Right atrium auricular region (tissue), 2 donors: Measurements from ENCODE around the gene SDHAF2. TPM values are rescaled to one million over a fixed set of nuclear protein-coding genes. Genes with fewer than 3 reads are reported as not detected.

Source experiments
- total RNA-seq, 2 donors: library from RNA; depleted of rRNA; stranded (reverse); fragments of >200 nt; gene quantifications; one replicate each; pipeline ENCODE4 v1.1.0, GENCODE V29; 2016

The SDHAF2 gene
- total RNA-seq, 2 donors from 2014 or later = 44.1 to 50.7 TPM

Other genes with a start within 250 kb of the SDHAF2 start
- gene PGA3, start 226.6 kb upstream of the SDHAF2 start, total RNA-seq = under 1 TPM; 0.33 to 0.55 TPM
- under 1 TPM in 1 of 2 donors, not detected in 1; 0.56 TPM for gene PGA4, start 207.8 kb upstream of the SDHAF2 start, total RNA-seq
- gene PGA5, start 188.9 kb upstream of the SDHAF2 start, total RNA-seq = under 1 TPM in 1 of 2 donors, not detected in 1; 0.48 TPM
- under 1 TPM; 0.48 to 0.94 TPM for gene VWCE, start 134.8 kb upstream of the SDHAF2 start, total RNA-seq
- gene DDB1, start 97.0 kb upstream of the SDHAF2 start, total RNA-seq = 100 to 1,000 TPM; 118 to 133 TPM
- gene TKFC, start 96.9 kb upstream of the SDHAF2 start, total RNA-seq = 10 to 100 TPM in 1 of 2 donors, 1 to 10 TPM in 1; 9.7 to 11.3 TPM
- 10 to 100 TPM; 15.0 to 27.3 TPM for gene CYB561A3, start 68.2 kb upstream of the SDHAF2 start, total RNA-seq
- gene TMEM138, start 67.8 kb upstream of the SDHAF2 start, total RNA-seq = 10 to 100 TPM; 12.6 to 18.2 TPM
- gene TMEM216, start 37.5 kb upstream of the SDHAF2 start, total RNA-seq = 10 to 100 TPM in 1 of 2 donors, 1 to 10 TPM in 1; 9.5 to 11.7 TPM
- 10 to 100 TPM; 24.6 to 31.4 TPM for gene CPSF7, start 149 bp upstream of the SDHAF2 start, total RNA-seq
- 1 to 10 TPM in 1 of 2 donors, under 1 TPM in 1; 0.37 to 1.1 TPM for gene LRRC10B, start 78.6 kb downstream of the SDHAF2 start, total RNA-seq
- gene SYT7, start 151.0 kb downstream of the SDHAF2 start, total RNA-seq = 10 to 100 TPM; 19.2 to 23.6 TPM